ENCODE results near the gene ADAR.
A peak's percentile ranks its signal among the peaks of the same experiment; 100 is the strongest.

Gene ADAR

GRCh38 chr1:154629675-154630073 is 21.7 kb upstream of the ADAR start:
- POLR2A ChIA-PET (ENCODE audit: low non-redundant PET): no interaction called here
- TF ChIP-seq CTCF (conservative IDR thresholded peaks at IDR 0.05; ENCODE audit: low read depth): no peak
- H3K27ac ChIP-seq: no peak overlapping the region
- CTCF ChIA-PET: no interaction called here
- no peak for DNase-seq (ENCODE audit: low spot score)

- ChIA-PET POLR2A (ENCODE audit: low non-redundant PET) (no interaction called here), CTCF (no interaction called here)
Observed at GRCh38 chr1:154629061-154629674, 21.2 kb upstream of the ADAR start.

GRCh38 chr1:154628121-154628405 is 20.1 kb upstream of the ADAR start:
- TF ChIP-seq CTCF (conservative IDR thresholded peaks at IDR 0.05; ENCODE audit: low read depth): no peak
- POLR2A ChIA-PET (ENCODE audit: low non-redundant PET): no interaction called here
- no peak for DNase-seq (ENCODE audit: low spot score)
- peak overlapping the region; percentile 84 for H3K27ac ChIP-seq
- CTCF ChIA-PET: no interaction called here

More at GRCh38 chr1:154629061-154629674, 21.2 kb upstream of the ADAR start:
- no peak for TF ChIP-seq CTCF (conservative IDR thresholded peaks at IDR 0.05; ENCODE audit: low read depth)
- DNase-seq (ENCODE audit: low spot score): no peak
- no peak overlapping the region for H3K27ac ChIP-seq

GRCh38 chr1:154627257-154628120 is 19.5 kb upstream of the ADAR start:
- peak; percentile 85 for DNase-seq (ENCODE audit: low spot score)
- no peak for TF ChIP-seq CTCF (conservative IDR thresholded peaks at IDR 0.05; ENCODE audit: low read depth)
- ChIA-PET CTCF (no interaction called here), POLR2A (ENCODE audit: low non-redundant PET) (no interaction called here)
- H3K27ac ChIP-seq: peak overlapping the region; percentile 84

- TF ChIP-seq CTCF (conservative IDR thresholded peaks at IDR 0.05; ENCODE audit: low read depth): no peak
- no peak for DNase-seq (ENCODE audit: low spot score)
- H3K27ac ChIP-seq: peak overlapping the region; percentile 84
- ChIA-PET POLR2A (ENCODE audit: low non-redundant PET) (no interaction called here), CTCF (no interaction called here)
Observed at GRCh38 chr1:154626456-154627256, 18.7 kb upstream of the ADAR start.
